K562 treated with DMSO at 1 percent for 24 hours (cell line): Measurements from ENCODE around the gene METTL13. TPM values are rescaled to one million over a fixed set of nuclear protein-coding genes. Genes with fewer than 3 reads are reported as not detected.

ENCODE experiments used
- total RNA-seq: library from RNA; unstranded; fragments of 300-600 nt; gene quantifications from 2 replicates; pipeline ENCODE4 v1.2.3, GENCODE V29; 2022; ENCODE audit warnings: low read depth; ENCODE audit not compliant: insufficient read depth

METTL13 gene
- 37.5 and 39.2 TPM in 2 replicates for total RNA-seq

GRCh38 chr1:171781176-171781875, at the start of gene METTL13:
Gene METTL13, plus strand, starts transcription at chr1:171781660. Its CDS starts 308 bp downstream, at chr1:171781968.

GRCh38 chr1:171741872-171742576, 39.4 kb upstream of the METTL13 start, which contains the start of gene VAMP4:
Gene VAMP4, minus strand, starts transcription at chr1:171742065. Its CDS starts 3,651 bp downstream, at chr1:171738414.

GRCh38 chr1:171841050-171841910, 59.8 kb downstream of the METTL13 start, which contains the start of gene DNM3:
Gene DNM3, plus strand, starts transcription at chr1:171841498. Its CDS starts 159 bp downstream, at chr1:171841657.

Other genes with a start within 250 kb of the METTL13 start
- not detected in 2 replicates for gene MYOCOS, start 159.4 kb upstream of the METTL13 start, total RNA-seq
- gene MYOC, start 129.0 kb upstream of the METTL13 start, total RNA-seq = 0.29 TPM in 1 of 2 replicates, not detected in the other
- 5.6 and 8.1 TPM in 2 replicates for gene VAMP4, start 39.6 kb upstream of the METTL13 start, total RNA-seq
- 1.6 TPM in 1 of 2 replicates, not detected in the other for gene DNM3, start 59.8 kb downstream of the METTL13 start, total RNA-seq